Measurements from ENCODE around the gene ZNF644.

GRCh38 chr1:90922996-90923395, 98.8 kb downstream of the ZNF644 start:
- TF ChIP-seq CTCF (IDR thresholded peaks at IDR 0.05), result no peak
- no peak for TF ChIP-seq POLR2A (IDR thresholded peaks at IDR 0.05)

Measured in heart left ventricle (tissue), 13 donors.